22Rv1 (cell line): ENCODE results near the gene CLEC6A.

Experiments used
- CTCF ChIP-seq: fragments of 450-650 bp; IDR thresholded peaks from 2 replicates; pipeline ENCODE4 v1.5.1; 2017; ENCODE audit warnings: mild to moderate bottlenecking
- ZFX ChIP-seq: fragments of 450-650 bp; IDR thresholded peaks from 2 replicates; pipeline ENCODE4 v1.6.1; 2017; ENCODE audit warnings: antibody characterized with exemption, borderline replicate concordance

DNA sequence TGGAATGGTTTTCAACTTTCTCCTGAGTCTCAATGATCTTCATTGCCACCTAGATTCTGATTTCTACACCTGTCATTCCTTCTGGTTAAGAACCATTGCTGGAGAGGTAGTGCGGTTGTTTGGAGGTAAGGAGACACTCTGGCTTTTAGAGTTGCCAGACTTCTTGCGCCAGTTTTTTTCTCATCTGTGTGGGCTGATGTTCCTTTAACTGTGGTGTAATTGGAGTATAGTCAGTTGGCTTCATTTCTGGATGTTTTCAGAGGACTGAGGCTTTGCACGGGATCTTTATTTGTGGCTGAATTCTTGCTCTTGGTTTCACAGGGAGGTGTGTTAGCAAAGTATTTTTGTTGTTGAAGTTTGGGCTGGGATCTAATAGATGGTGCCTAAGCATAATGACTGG lies 51.8 kb downstream of the CLEC6A start:
- TF ChIP-seq CTCF (no peak), ZFX (no peak)
